AG09309 (cell line): Measurements from ENCODE around the gene SLC17A4.

Experiments
- DNase-seq: peaks from one replicate; pipeline ENCODE4 v3.0.0-alpha.2; 2010; ENCODE audit warnings: low read depth
- H3K4me3 ChIP-seq: 2 replicates; pipeline ENCODE4 v1.5.1; 2011; ENCODE audit warnings: mild to moderate bottlenecking, low read depth, low read length, moderate library complexity; ENCODE audit not compliant: control insufficient read depth
- CTCF ChIP-seq: IDR thresholded peaks from 2 replicates; pipeline ENCODE4 v1.5.1; 2011; ENCODE audit warnings: mild to moderate bottlenecking, low read depth, low read length, inconsistent platforms; ENCODE audit not compliant: insufficient read depth, control insufficient read depth; ENCODE audit errors: missing control alignments

Gene SLC17A4

DNA sequence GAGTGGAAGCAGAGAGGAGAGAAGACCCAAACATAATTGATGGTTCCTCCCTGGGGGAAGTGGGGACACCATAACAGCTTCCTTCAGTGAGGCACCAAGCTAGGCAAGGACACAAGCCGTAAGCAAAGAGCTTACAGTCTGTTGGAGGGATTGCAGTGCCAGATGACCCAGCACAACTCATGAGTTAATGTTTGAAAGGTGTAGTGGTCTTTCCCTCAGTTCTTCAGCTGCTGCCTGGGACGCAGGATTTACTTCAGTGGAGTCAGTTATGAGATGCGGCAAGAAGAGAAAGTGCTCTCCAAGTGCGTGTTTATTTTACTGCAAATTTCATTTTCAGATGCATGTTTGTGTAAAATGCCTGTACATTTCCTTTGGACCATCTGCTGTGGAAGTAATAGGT lies 38.7 kb upstream of the SLC17A4 start:
- H3K4me3 ChIP-seq = no peak overlapping the region
- no peak for DNase-seq
- TF ChIP-seq CTCF = no peak

DNA sequence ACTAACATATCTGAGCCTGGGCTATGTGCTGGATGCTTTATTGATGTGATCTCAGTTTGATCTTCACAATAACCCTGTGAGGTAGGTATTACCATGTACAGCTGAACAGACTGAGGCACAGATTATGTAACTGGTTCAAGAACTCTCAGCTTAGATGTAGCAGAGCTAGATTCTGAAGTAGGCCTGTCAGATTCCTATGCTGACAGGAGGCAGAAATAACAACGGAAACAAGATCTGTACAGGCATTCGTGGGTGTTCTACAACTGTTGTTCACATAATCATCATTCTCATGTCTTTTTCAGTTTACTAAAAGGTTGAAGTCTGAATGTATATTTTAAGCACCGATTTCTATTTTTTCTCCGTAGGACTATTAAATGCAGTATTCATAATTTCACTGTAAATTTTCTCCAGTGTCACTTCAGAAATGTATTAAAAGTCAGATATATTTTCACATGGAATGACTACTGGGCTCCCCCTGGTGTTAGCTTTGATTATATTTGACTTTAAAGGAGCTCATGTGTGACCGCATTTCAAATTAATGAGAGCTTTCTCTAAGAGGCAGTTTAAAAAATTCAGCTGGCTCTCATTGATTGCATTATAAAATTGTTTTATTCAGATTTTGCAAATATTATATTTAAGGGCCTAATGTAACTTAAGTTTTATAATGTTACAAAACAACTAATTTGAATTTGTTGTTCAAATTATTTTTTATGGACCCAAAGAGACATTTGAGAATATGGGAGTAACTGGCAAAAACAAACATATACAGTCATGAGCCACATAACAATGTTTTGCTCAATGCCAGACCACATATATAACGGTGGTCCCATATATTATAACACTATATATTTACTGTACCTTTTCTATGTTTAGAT lies 36.4 kb upstream of the SLC17A4 start:
- no peak for DNase-seq
- TF ChIP-seq CTCF = peak; percentile 52

GRCh38 chr6:25726122-25726911 lies 28.2 kb upstream of the SLC17A4 start:
- TF ChIP-seq CTCF = no peak
- DNase-seq = no peak
- H3K4me3 ChIP-seq = no peak overlapping the region

More for the DNA sequence above, 36.4 kb upstream of the SLC17A4 start:
- H3K4me3 ChIP-seq = no peak overlapping the region

- H3K4me3 ChIP-seq = no peak overlapping the region
- TF ChIP-seq CTCF = no peak
- no peak for DNase-seq
Observed at GRCh38 chr6:25727028-25727427, 27.5 kb upstream of the SLC17A4 start.

DNA sequence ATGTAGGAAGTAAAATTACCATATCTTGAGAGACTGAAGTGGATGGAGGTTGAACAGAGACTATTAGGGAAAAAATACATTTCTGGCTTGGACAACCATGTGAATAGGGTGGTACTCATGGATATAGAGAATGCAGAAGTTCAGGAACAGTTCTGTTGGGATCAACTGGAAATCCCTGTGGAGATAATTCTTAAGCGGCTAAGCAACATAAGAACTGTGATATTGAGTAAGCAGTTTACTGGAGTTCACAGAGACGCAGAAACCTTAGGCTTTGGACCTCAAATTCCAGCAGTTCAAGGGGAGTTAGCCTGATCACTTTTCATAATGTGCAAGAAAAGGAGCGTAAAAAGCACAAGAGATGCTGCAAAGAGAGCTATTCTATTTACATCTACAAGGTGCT lies 23.6 kb upstream of the SLC17A4 start:
- TF ChIP-seq CTCF = no peak
- H3K4me3 ChIP-seq = no peak overlapping the region
- no peak for DNase-seq

GRCh38 chr6:25731721-25732120 lies 22.8 kb upstream of the SLC17A4 start:
- no peak overlapping the region for H3K4me3 ChIP-seq
- no peak for DNase-seq
- TF ChIP-seq CTCF = no peak
